GM12873 (cell line): ENCODE measurements around the gene GDI2.

ENCODE experiments used
- CTCF ChIP-seq: IDR thresholded peaks from 2 replicates; pipeline ENCODE4 v1.5.1; 2012; ENCODE audit warnings: low read depth, mild to moderate bottlenecking, moderate library complexity, low read length, control low read depth; ENCODE audit not compliant: insufficient read depth; ENCODE audit errors: missing control alignments

The GDI2 gene

GRCh38 chr10:5789626-5790025, 23.6 kb downstream of the GDI2 start:
- TF ChIP-seq CTCF = no peak

GRCh38 chr10:5788969-5789368, 24.3 kb downstream of the GDI2 start:
- TF ChIP-seq CTCF = no peak

- TF ChIP-seq CTCF = no peak
Measured at GRCh38 chr10:5783300-5783699, 29.9 kb downstream of the GDI2 start.

- no peak for TF ChIP-seq CTCF
Measured at GRCh38 chr10:5782174-5782573, 31.1 kb downstream of the GDI2 start.

- TF ChIP-seq CTCF = peak; percentile 18
Measured at GRCh38 chr10:5779730-5780129, 33.5 kb downstream of the GDI2 start.

GRCh38 chr10:5776881-5777197, 36.4 kb downstream of the GDI2 start:
- no peak for TF ChIP-seq CTCF

- TF ChIP-seq CTCF = no peak
Measured at GRCh38 chr10:5776136-5776880, 36.9 kb downstream of the GDI2 start.
